Measurements from ENCODE around the gene ILDR1.

- TF ChIP-seq POLR2A (IDR thresholded peaks at IDR 0.05), result no peak
- TF ChIP-seq CTCF (IDR thresholded peaks at IDR 0.05), result no peak
Observed at GRCh38 chr3:122052968-122053367, 30.9 kb upstream of the ILDR1 start.
